ENCODE data around the gene NTM. TPM values are rescaled to one million over a fixed set of nuclear protein-coding genes. Genes with fewer than 3 reads are reported as not detected.

NTM gene
- total RNA-seq, 4 donors from 2014 or later = 0.40 to 3.1 (median 2.1) TPM; not detected in 1

DNA sequence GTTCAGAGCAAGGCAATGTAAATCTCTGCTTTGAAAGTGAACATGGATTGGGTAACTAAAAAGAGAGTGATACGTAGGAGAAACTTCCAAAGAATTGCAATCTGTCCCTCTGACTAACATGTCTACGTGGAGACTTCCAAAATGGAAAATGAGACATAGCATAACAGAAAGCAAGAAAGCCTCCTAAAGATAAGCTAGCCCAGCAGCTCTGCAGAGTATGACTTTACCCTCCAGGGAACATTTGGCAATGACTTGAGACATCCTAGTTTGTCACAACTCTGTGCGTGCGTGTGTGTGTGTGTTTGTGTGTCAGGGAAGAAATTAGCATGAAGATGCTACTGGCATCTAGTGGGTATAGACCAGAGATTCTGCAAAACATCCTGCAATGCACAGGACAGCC is 817.4 kb downstream of the NTM start:
- no peaks in the 10 kb centered on the region for H3K4me1 ChIP-seq
- TF ChIP-seq POLR2AphosphoS5 (IDR thresholded peaks at IDR 0.05) (no peak), POLR2A (IDR thresholded peaks at IDR 0.05) (no peak), EP300 (IDR thresholded peaks at IDR 0.05; ENCODE audit: low read depth) (no peak)
- TF ChIP-seq, protein P1, sequence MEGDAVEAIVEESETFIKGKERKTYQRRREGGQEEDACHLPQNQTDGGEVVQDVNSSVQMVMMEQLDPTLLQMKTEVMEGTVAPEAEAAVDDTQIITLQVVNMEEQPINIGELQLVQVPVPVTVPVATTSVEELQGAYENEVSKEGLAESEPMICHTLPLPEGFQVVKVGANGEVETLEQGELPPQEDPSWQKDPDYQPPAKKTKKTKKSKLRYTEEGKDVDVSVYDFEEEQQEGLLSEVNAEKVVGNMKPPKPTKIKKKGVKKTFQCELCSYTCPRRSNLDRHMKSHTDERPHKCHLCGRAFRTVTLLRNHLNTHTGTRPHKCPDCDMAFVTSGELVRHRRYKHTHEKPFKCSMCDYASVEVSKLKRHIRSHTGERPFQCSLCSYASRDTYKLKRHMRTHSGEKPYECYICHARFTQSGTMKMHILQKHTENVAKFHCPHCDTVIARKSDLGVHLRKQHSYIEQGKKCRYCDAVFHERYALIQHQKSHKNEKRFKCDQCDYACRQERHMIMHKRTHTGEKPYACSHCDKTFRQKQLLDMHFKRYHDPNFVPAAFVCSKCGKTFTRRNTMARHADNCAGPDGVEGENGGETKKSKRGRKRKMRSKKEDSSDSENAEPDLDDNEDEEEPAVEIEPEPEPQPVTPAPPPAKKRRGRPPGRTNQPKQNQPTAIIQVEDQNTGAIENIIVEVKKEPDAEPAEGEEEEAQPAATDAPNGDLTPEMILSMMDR (IDR thresholded peaks at IDR 0.05) = no peak
- no peaks in the 10 kb centered on the region for H3K27me3 ChIP-seq
- intact Hi-C loops (cut with DNase I; ENCODE audit: low total_unique reads) (no loop called here), in situ Hi-C loops (cut with MboI; ENCODE audit: low pct_ligation_motif_present in 1 of 4, low pct_unique_long_range_greater_than_20kb in 1 of 4, low sequenced_read_pairs in 3 of 4) (no loop called here)
- H3K9me3 ChIP-seq = no peaks in the 10 kb centered on the region
- H3K36me3 ChIP-seq = no peaks in the 10 kb centered on the region
- no peak for DNase-seq
- 92 to 93% methylated on average over 2 to 4 of the region's 4 CpGs for WGBS, 2 donors (ENCODE audit: low coverage in 1 of 2)
- H3K27ac ChIP-seq = no peak overlapping the region
- H3K4me3 ChIP-seq = no peak overlapping the region

DNA sequence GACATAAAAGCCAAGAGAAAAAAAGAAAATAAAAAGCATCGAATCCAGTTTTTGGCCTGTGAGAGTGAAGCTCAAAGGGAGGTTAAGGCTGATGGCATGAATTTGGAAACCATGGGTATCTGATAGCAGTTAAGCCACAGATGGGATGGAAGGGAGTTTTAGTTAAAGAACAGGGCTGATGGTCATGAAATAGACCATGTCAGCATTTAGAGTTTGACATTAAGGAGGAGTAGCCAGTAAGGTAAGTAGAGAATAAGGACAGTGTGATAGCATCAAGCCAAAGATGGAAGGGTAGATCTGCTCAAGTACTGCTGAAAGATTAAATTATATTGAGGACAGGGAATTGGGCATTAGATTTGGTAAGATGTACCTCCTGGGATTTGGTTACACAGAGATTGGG is 826.5 kb downstream of the NTM start:
- DNase-seq = no peak
- no peaks in the 10 kb centered on the region for H3K9me3 ChIP-seq
- TF ChIP-seq POLR2AphosphoS5 (IDR thresholded peaks at IDR 0.05) (no peak), POLR2A (IDR thresholded peaks at IDR 0.05) (no peak), EP300 (IDR thresholded peaks at IDR 0.05; ENCODE audit: low read depth) (no peak)
- TF ChIP-seq, protein P1 (IDR thresholded peaks at IDR 0.05) = no peak
- intact Hi-C loops (cut with DNase I; ENCODE audit: low total_unique reads) = no loop called here
- in situ Hi-C loops (cut with MboI; ENCODE audit: low pct_ligation_motif_present in 1 of 4, low pct_unique_long_range_greater_than_20kb in 1 of 4, low sequenced_read_pairs in 3 of 4) = no loop called here
- H3K27me3 ChIP-seq = no peaks in the 10 kb centered on the region
- no peak overlapping the region for H3K27ac ChIP-seq
- H3K4me1 ChIP-seq = no peaks in the 10 kb centered on the region
- H3K4me3 ChIP-seq = no peak overlapping the region
- 80 to 83% methylated on average over 1 of the region's 1 CpG for WGBS, 2 donors (ENCODE audit: low coverage in 1 of 2)
- no peaks in the 10 kb centered on the region for H3K36me3 ChIP-seq

DNA sequence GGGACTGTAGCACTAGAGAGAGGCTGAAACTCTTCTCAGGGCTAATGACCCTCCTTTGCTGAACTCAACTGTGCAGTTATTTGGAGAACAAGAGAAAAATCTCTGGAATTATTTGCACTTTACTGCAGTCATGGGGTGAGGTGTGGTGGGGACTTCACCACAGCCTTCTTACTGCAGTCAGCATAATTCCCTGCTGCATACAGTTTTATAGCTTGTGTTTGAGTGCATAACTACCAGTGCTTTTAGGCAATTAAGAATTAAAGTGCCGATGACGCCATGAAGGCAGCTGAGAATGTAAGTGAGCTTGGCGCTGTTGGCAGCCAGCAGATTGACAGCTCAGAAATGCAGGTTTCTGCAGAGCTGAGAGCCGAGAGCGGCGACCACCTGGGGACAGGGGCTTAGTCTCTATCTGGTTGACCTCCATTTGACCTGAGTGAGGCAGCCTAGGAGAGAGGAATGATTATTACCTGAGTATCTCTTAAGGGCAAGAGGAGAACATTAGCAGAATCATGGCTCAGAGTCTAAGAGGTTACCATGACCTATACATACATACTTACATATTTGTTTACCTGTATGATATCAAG is 830.0 kb downstream of the NTM start:
- no peak for DNase-seq
- H3K4me3 ChIP-seq = no peak overlapping the region
- intact Hi-C loops (cut with DNase I; ENCODE audit: low total_unique reads) (no loop called here), in situ Hi-C loops (cut with MboI; ENCODE audit: low pct_ligation_motif_present in 1 of 4, low pct_unique_long_range_greater_than_20kb in 1 of 4, low sequenced_read_pairs in 3 of 4) (no loop called here)
- H3K9me3 ChIP-seq = no peaks in the 10 kb centered on the region
- no peaks in the 10 kb centered on the region for H3K36me3 ChIP-seq
- no peaks in the 10 kb centered on the region for H3K4me1 ChIP-seq
- 72% methylated on average over 6 of the region's 6 CpGs; no CpG with 5 or more reads in 1 of the 2 donors for WGBS, 2 donors (ENCODE audit: low coverage in 1 of 2)
- H3K27me3 ChIP-seq = no peaks in the 10 kb centered on the region
- TF ChIP-seq POLR2A (IDR thresholded peaks at IDR 0.05) = no peak
- TF ChIP-seq, protein P1 (IDR thresholded peaks at IDR 0.05) = no peak
- no peak for TF ChIP-seq POLR2AphosphoS5 (IDR thresholded peaks at IDR 0.05)
- TF ChIP-seq EP300 (IDR thresholded peaks at IDR 0.05; ENCODE audit: low read depth) = no peak
- H3K27ac ChIP-seq = no peak overlapping the region

DNA sequence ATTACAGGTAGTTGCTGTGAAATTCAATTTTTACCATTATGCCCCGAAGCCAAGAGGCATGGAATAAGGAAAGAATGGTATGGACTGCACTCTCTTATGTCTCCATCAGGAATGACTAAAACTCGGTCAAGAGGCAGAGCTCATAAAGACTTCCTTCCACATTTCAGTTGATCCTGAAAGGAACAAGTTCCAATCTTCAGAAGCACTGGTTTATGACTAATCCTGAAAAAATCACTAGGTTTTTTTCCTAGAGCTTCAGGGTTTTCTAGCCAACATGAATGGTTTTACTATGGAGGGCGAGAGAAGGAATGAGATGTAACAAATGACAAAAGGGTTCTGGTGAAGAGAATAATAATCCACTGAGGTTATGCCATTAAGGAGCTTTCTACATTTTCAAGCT is 832.2 kb downstream of the NTM start:
- intact Hi-C loops (cut with DNase I; ENCODE audit: low total_unique reads) = no loop called here
- DNase-seq = no peak
- TF ChIP-seq, protein P1 (IDR thresholded peaks at IDR 0.05) = no peak
- TF ChIP-seq EP300 (IDR thresholded peaks at IDR 0.05; ENCODE audit: low read depth) (no peak), POLR2AphosphoS5 (IDR thresholded peaks at IDR 0.05) (no peak), POLR2A (IDR thresholded peaks at IDR 0.05) (no peak)
- H3K4me3 ChIP-seq = no peak overlapping the region
- WGBS, 2 donors (ENCODE audit: low coverage in 1 of 2) = 62 to 69% methylated on average over 2 to 3 of the region's 3 CpGs
- H3K27me3 ChIP-seq = no peaks in the 10 kb centered on the region
- H3K27ac ChIP-seq = no peak overlapping the region
- no peaks in the 10 kb centered on the region for H3K36me3 ChIP-seq
- H3K9me3 ChIP-seq = no peaks in the 10 kb centered on the region
- in situ Hi-C loops (cut with MboI; ENCODE audit: low pct_ligation_motif_present in 1 of 4, low pct_unique_long_range_greater_than_20kb in 1 of 4, low sequenced_read_pairs in 3 of 4) = no loop called here
- H3K4me1 ChIP-seq = no peaks in the 10 kb centered on the region

Measured in transverse colon (tissue), 4 donors.